ENCODE measurements around the gene EPB41L4B. TPM values are rescaled to one million over a fixed set of nuclear protein-coding genes. Genes with fewer than 3 reads are reported as not detected.

The EPB41L4B gene
- total RNA-seq, 1 experiment from 2014 or later, result not detected

DNA sequence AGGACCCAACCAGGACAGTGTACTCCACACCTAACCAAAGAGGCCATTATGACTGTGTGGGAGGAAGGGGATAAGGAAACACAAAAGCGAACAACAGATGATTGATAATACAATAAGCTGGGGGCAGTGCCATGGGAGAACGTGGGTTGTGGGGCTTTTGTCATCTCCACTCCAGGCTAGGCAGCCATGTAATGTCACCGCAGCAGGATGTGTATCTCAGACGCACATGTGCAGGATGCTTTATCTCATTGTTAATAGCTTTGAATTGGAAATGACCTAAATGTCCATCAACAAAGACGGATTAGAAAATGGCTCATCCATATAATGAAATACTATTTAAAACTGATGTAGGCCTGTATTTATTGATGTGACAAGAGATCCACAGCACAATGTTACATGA lies 51.0 kb downstream of the EPB41L4B start:
- Histone ChIP-seq H2AFZ (ENCODE audit: low read length) (no peak overlapping the region), H3K9me2 (replicated peaks; ENCODE audit: insufficient read depth, low read length) (no peaks in the 10 kb centered on the region), H3K27ac (ENCODE audit: low read length) (no peak overlapping the region), H3K79me2 (ENCODE audit: low read length) (no peaks in the 10 kb centered on the region), H3K27me3 (ENCODE audit: low read length) (no peaks in the 10 kb centered on the region), H3K4me3 (ENCODE audit: low read length) (no peak overlapping the region), H3K4me2 (ENCODE audit: low read depth, low read length, poor library complexity, severe bottlenecking) (no peak overlapping the region), H4K20me1 (ENCODE audit: insufficient read depth, low read depth, low read length) (no peaks in the 10 kb centered on the region), H3K9ac (ENCODE audit: low read length) (no peak overlapping the region), H3K36me3 (ENCODE audit: insufficient read depth, low read length) (no peaks in the 10 kb centered on the region), H3K4me1 (ENCODE audit: low read length) (peaks cover 5% of the 10 kb centered on the region), H3K9me3 (ENCODE audit: low read length) (no peaks in the 10 kb centered on the region)
- DNase-seq, result no peak

GRCh38 chr9:109269081-109269480 lies 51.8 kb downstream of the EPB41L4B start:
- H3K9ac ChIP-seq (ENCODE audit: low read length), result no peak overlapping the region
- DNase-seq, result no peak
- no peaks in the 10 kb centered on the region for H3K9me2 ChIP-seq (replicated peaks; ENCODE audit: insufficient read depth, low read length)
- no peaks in the 10 kb centered on the region for H3K36me3 ChIP-seq (ENCODE audit: insufficient read depth, low read length)
- H3K4me1 ChIP-seq (ENCODE audit: low read length), result peaks cover 5% of the 10 kb centered on the region
- H2AFZ ChIP-seq (ENCODE audit: low read length), result no peak overlapping the region
- H4K20me1 ChIP-seq (ENCODE audit: insufficient read depth, low read depth, low read length), result no peaks in the 10 kb centered on the region
- no peaks in the 10 kb centered on the region for H3K27me3 ChIP-seq (ENCODE audit: low read length)
- H3K4me3 ChIP-seq (ENCODE audit: low read length), result no peak overlapping the region
- H3K79me2 ChIP-seq (ENCODE audit: low read length), result no peaks in the 10 kb centered on the region
- no peaks in the 10 kb centered on the region for H3K9me3 ChIP-seq (ENCODE audit: low read length)
- no peak overlapping the region for H3K27ac ChIP-seq (ENCODE audit: low read length)
- no peak overlapping the region for H3K4me2 ChIP-seq (ENCODE audit: low read depth, low read length, poor library complexity, severe bottlenecking)

DNA sequence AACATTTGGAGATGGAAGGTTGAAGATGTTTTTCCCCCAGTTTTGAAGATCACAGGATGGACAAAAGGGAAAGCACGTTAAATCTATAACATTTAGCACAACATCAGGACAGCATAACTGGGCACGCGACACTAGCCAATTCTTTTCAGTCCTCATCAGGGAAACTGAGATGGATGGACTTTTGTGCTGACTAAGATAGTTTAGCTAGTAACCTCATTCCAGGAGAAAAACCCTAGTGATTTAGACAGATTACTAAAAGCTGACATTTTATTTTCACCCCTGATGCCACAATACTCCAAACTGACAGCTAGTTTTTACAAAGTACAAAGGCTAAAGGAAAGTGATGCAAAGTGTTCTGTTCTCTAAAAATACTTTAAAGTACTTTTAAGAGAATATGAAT lies 53.3 kb downstream of the EPB41L4B start:
- no peak overlapping the region for H3K27ac ChIP-seq (ENCODE audit: low read length)

DNA sequence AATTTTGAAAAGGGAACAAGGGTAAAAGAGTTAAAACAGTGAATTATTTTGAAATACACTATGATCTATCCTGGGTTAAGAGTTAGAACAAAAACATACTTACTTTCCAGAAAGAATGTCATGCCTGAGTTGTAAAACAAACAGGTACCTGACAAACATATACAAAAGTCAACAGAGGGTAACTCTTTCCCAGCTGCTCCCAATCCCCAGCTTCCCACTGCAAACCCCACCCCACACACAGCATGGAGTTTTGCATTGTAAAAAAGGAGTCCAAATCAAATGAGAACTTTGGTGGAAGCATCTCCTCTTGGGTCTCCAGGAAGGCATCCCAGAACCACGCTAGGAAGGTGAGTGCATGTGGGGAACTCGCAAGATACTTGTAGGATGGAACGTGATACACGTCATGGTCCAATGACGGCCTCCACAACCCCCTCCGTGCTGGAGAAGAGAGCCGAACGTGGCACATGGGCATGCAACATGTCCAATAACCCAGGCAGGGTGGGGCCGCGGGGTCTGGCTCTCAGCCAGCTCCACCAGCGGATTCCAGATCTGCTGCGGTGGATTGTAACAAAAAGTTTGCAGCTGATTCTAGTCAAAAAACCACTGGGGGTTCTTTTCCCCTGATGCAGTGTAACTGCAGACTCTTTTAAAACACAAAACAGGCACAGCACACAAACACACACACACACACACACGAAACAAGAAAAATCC lies 55.8 kb downstream of the EPB41L4B start:
- Histone ChIP-seq H2AFZ (ENCODE audit: low read length) (no peak overlapping the region), H3K27ac (ENCODE audit: low read length) (no peak overlapping the region), H4K20me1 (ENCODE audit: insufficient read depth, low read depth, low read length) (no peaks in the 10 kb centered on the region), H3K36me3 (ENCODE audit: insufficient read depth, low read length) (no peaks in the 10 kb centered on the region), H3K4me3 (ENCODE audit: low read length) (no peak overlapping the region), H3K9ac (ENCODE audit: low read length) (no peak overlapping the region), H3K9me2 (replicated peaks; ENCODE audit: insufficient read depth, low read length) (no peaks in the 10 kb centered on the region), H3K79me2 (ENCODE audit: low read length) (no peaks in the 10 kb centered on the region), H3K9me3 (ENCODE audit: low read length) (no peaks in the 10 kb centered on the region), H3K4me1 (ENCODE audit: low read length) (peaks cover 5% of the 10 kb centered on the region), H3K4me2 (ENCODE audit: low read depth, low read length, poor library complexity, severe bottlenecking) (no peak overlapping the region), H3K27me3 (ENCODE audit: low read length) (no peaks in the 10 kb centered on the region)
- DNase-seq, result no peak

More for the DNA sequence above, 53.3 kb downstream of the EPB41L4B start:
- H4K20me1 ChIP-seq (ENCODE audit: insufficient read depth, low read depth, low read length), result no peaks in the 10 kb centered on the region
- H2AFZ ChIP-seq (ENCODE audit: low read length), result no peak overlapping the region
- H3K4me3 ChIP-seq (ENCODE audit: low read length), result no peak overlapping the region
- H3K36me3 ChIP-seq (ENCODE audit: insufficient read depth, low read length), result no peaks in the 10 kb centered on the region
- no peaks in the 10 kb centered on the region for H3K27me3 ChIP-seq (ENCODE audit: low read length)
- peaks cover 5% of the 10 kb centered on the region for H3K4me1 ChIP-seq (ENCODE audit: low read length)
- no peaks in the 10 kb centered on the region for H3K79me2 ChIP-seq (ENCODE audit: low read length)
- no peaks in the 10 kb centered on the region for H3K9me3 ChIP-seq (ENCODE audit: low read length)
- H3K9me2 ChIP-seq (replicated peaks; ENCODE audit: insufficient read depth, low read length), result no peaks in the 10 kb centered on the region
- H3K4me2 ChIP-seq (ENCODE audit: low read depth, low read length, poor library complexity, severe bottlenecking), result no peak overlapping the region
- H3K9ac ChIP-seq (ENCODE audit: low read length), result no peak overlapping the region
- DNase-seq, result no peak

GRCh38 chr9:109263358-109263757 lies 57.5 kb downstream of the EPB41L4B start:
- no peaks in the 10 kb centered on the region for H3K9me2 ChIP-seq (replicated peaks; ENCODE audit: insufficient read depth, low read length)
- no peaks in the 10 kb centered on the region for H3K27me3 ChIP-seq (ENCODE audit: low read length)
- H3K27ac ChIP-seq (ENCODE audit: low read length), result no peak overlapping the region
- H3K4me3 ChIP-seq (ENCODE audit: low read length), result no peak overlapping the region
- H3K4me2 ChIP-seq (ENCODE audit: low read depth, low read length, poor library complexity, severe bottlenecking), result no peak overlapping the region
- H3K9ac ChIP-seq (ENCODE audit: low read length), result no peak overlapping the region
- H3K36me3 ChIP-seq (ENCODE audit: insufficient read depth, low read length), result no peaks in the 10 kb centered on the region
- H3K9me3 ChIP-seq (ENCODE audit: low read length), result no peaks in the 10 kb centered on the region
- H4K20me1 ChIP-seq (ENCODE audit: insufficient read depth, low read depth, low read length), result no peaks in the 10 kb centered on the region
- no peaks in the 10 kb centered on the region; the same call in 1 of the 2 replicates for H3K4me1 ChIP-seq (ENCODE audit: low read length)
- no peak overlapping the region for H2AFZ ChIP-seq (ENCODE audit: low read length)
- no peak for DNase-seq
- no peaks in the 10 kb centered on the region for H3K79me2 ChIP-seq (ENCODE audit: low read length)

DNA sequence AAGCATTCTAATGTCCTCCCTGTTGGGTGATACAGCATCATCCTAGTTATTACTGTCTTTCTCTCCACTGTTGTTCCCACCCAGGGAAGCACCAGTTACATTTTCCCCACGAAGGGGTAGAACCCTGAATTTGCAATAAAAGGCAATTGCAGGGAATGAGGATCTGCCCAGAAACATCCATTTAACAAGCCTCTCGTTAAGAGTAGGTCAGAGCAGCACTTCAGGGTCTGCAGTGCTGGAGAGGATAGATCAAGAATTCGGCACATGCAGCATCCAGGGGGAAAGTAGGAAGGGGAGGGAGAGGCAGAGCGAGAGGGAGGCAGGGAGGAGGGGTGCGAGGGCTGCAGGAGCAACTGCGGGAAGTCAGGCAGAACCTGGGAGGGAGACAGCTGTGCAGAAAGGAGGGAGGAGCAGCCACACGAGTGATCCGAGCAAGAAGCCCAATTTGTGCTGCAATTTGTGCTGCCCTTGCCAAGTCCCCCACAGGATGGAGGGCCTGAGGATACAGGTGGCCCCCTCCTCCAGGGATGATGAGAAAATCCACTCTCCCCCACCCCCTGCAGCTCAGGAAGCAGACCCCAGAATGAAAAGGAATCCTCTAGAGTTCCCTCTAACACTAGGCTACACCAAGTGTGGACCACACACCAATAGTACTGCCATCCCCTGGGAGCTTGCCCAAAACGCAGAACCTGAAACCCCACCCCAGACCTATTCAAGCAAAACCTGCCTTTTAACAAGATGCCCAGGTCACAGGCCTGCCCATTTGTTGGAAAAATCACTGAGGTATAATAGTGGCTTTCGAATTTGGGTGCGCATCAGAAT lies 62.2 kb downstream of the EPB41L4B start:
- H3K4me3 ChIP-seq (ENCODE audit: low read length), result no peak overlapping the region
- no peaks in the 10 kb centered on the region for H3K27me3 ChIP-seq (ENCODE audit: low read length)
- H4K20me1 ChIP-seq (ENCODE audit: insufficient read depth, low read depth, low read length), result no peaks in the 10 kb centered on the region
- no peak overlapping the region for H2AFZ ChIP-seq (ENCODE audit: low read length)
- H3K4me1 ChIP-seq (ENCODE audit: low read length), result no peaks in the 10 kb centered on the region
- H3K79me2 ChIP-seq (ENCODE audit: low read length), result no peaks in the 10 kb centered on the region
- no peak overlapping the region for H3K27ac ChIP-seq (ENCODE audit: low read length)
- H3K36me3 ChIP-seq (ENCODE audit: insufficient read depth, low read length), result no peaks in the 10 kb centered on the region
- H3K4me2 ChIP-seq (ENCODE audit: low read depth, low read length, poor library complexity, severe bottlenecking), result no peak overlapping the region
- no peak overlapping the region for H3K9ac ChIP-seq (ENCODE audit: low read length)
- H3K9me2 ChIP-seq (replicated peaks; ENCODE audit: insufficient read depth, low read length), result no peaks in the 10 kb centered on the region
- no peaks in the 10 kb centered on the region for H3K9me3 ChIP-seq (ENCODE audit: low read length)
- no peak for DNase-seq

- Histone ChIP-seq H3K4me1 (ENCODE audit: low read length) (no peaks in the 10 kb centered on the region), H4K20me1 (ENCODE audit: insufficient read depth, low read depth, low read length) (no peaks in the 10 kb centered on the region), H3K9ac (ENCODE audit: low read length) (no peak overlapping the region), H3K27ac (ENCODE audit: low read length) (no peak overlapping the region), H3K4me2 (ENCODE audit: low read depth, low read length, poor library complexity, severe bottlenecking) (no peak overlapping the region), H3K9me3 (ENCODE audit: low read length) (no peaks in the 10 kb centered on the region), H3K27me3 (ENCODE audit: low read length) (no peaks in the 10 kb centered on the region), H3K36me3 (ENCODE audit: insufficient read depth, low read length) (no peaks in the 10 kb centered on the region), H3K79me2 (ENCODE audit: low read length) (no peaks in the 10 kb centered on the region), H2AFZ (ENCODE audit: low read length) (no peak overlapping the region), H3K4me3 (ENCODE audit: low read length) (no peak overlapping the region), H3K9me2 (replicated peaks; ENCODE audit: insufficient read depth, low read length) (no peaks in the 10 kb centered on the region)
- no peak for DNase-seq
These were observed 64.5 kb downstream of the EPB41L4B start for GRCh38 chr9:109256336-109256735.

- H3K27me3 ChIP-seq (ENCODE audit: low read length), result no peaks in the 10 kb centered on the region
- no peak overlapping the region for H3K9ac ChIP-seq (ENCODE audit: low read length)
- no peaks in the 10 kb centered on the region for H3K79me2 ChIP-seq (ENCODE audit: low read length)
- H3K9me2 ChIP-seq (replicated peaks; ENCODE audit: insufficient read depth, low read length), result no peaks in the 10 kb centered on the region
- no peak overlapping the region for H3K27ac ChIP-seq (ENCODE audit: low read length)
- no peak overlapping the region for H2AFZ ChIP-seq (ENCODE audit: low read length)
- H3K4me1 ChIP-seq (ENCODE audit: low read length), result no peaks in the 10 kb centered on the region
- no peaks in the 10 kb centered on the region for H3K36me3 ChIP-seq (ENCODE audit: insufficient read depth, low read length)
- no peak overlapping the region for H3K4me2 ChIP-seq (ENCODE audit: low read depth, low read length, poor library complexity, severe bottlenecking)
- H4K20me1 ChIP-seq (ENCODE audit: insufficient read depth, low read depth, low read length), result no peaks in the 10 kb centered on the region
- H3K4me3 ChIP-seq (ENCODE audit: low read length), result no peak overlapping the region
- no peaks in the 10 kb centered on the region for H3K9me3 ChIP-seq (ENCODE audit: low read length)
- DNase-seq, result no peak
These were observed 65.5 kb downstream of the EPB41L4B start for GRCh38 chr9:109255394-109255793.

All from Karpas-422 (cell line).